ENCODE measurements around the gene SRP9.
"Not testable (repeated sequence)": the region's sequence is repeated elsewhere in the genome, so short reads cannot be mapped to it uniquely, and the experiment has no call there.

The SRP9 gene

DNA sequence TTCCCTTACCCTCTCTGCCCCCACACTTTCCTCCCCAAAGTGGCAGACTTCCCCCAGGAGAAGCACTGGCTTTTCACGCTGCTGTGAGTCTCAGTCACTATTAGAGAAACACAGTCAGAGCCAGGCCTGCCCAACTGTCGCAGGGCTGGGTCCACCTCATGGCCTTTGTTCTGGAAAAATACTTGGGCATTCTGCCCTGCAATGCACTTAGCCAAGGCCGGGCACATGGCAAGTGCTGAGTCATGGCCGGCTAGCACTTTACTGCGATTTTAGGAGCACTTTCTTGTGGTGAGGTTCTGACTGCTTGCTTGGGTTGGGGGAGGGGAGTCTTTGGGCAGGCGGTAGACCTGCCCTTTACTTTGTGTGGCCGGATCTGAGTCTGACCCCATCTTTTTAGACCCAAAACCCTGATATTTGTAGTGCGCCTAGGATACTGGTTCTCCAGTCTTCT, 40.0 kb downstream of the SRP9 start:
- no peak for DNase-seq

DNA sequence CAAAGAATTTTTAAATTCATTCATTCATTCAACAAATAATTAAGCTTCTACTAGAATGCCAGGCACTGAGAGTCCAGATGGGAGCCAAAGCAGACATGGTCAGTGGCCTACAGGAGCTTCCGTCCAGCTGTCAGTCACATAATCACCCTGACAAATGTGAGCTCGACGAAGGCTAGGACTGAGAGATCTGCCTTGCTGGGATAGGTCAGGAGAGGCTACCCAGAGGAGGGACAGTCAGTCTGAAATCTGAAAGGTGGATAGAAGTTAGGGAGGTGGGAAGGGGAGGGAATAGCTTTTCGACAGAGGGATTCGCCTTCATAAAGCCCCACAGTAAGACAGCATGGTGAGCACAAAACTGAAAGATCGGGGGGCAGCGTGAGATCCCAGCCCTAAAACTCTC, 40.6 kb downstream of the SRP9 start:
- DNase-seq = no peak

DNA sequence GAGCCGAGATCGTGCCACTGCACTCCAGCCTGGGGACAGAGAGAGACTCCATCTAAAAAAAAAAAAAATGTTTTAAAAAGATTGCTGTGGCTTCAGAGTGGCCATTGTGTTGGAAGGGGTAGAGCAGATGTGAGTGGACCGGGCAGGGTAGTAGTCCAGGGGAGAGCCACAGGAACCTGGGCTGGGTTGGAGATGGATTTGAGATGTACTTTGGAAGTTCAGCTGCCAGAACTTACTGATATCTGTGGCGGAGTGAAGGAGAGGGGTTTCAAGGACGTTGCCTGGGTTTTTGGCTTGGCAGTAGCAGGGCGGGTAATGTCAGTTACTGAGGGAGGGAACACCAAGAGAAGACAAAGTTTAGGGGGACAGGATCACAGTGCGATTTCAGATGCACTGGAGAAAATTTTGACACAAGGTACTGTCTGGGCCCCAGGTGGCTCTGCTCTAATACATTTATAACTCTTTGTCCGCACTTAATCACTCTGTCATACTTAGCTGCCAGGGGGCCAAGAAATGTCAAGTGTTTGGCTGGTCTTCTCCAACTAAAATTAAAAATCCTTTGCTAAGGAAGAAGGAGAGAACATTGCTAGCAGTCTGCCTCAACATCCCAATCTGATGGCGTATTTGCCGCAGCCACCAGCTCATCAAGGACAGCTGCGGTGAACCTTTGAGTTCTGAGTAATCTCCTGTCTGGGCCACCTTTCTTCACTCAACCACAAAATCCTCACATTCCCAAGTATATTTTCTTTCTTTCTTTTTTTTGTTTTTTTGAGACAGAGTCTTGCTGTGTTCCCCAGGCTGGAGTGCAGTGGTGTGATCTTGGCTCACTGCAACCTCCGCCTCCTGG, 41.9 kb downstream of the SRP9 start:
- DNase-seq = no peak

DNA sequence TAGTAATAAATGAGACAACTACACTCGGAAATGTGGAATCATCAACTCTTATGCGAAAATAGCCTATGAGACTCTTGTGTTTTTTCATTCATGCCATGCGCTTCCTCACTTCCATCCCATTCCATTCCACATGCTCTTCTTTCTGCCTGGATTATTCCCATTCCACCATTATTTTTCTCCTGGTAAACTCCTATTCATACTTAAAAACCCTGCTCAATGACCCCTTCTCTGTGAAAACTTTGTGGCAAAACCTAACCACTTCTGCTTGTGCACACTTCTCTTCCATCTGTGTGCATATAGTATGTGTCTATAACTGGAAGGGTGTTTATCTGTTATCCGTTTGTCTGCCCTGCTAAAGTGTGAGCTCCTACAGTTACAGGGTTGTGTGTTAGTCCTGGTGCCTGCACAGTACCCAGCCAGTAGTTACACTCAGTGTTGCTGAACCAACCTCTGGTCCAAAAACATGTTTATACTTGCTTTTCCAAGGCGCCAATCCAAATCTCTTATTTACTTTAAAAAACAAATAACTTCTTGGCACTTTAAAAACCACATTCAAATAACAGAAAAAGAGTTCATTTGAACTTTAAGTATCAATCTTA, 43.0 kb downstream of the SRP9 start:
- no peak for DNase-seq

DNA sequence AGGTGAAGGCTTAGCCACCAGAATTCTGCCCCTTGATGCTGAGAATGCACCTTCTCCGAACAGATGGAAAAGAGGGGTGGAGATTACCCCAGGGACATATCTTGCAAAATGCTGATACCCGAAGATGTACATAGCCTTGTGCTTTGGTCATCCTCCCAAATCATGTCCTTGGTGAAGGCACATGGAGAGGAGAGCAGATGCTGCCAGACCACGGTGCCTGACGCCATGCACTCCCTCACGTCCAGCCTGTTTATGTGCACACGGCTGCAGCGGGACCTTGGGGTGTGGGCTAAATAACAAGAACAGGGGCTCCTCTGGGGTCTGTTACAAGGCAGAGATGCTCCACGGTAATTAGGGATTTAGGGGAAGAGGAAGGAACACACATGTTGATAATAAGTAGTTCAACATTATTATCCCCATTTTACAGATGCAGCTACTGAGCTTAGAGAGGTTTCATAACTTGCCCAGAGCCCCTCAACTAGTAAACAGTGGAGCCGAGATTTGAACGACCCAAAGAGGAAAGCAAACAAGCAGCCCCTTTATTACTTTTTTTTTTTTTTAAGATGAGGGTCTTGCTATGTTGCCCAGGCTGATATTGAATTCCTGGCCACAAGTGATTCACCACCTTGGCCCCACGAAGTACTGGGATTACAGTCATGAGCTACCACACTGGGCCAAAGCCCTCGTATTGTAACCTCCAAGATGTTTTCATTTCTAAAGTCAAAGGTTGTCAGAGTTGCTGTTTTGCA, 45.2 kb downstream of the SRP9 start:
- no peak for DNase-seq

DNA sequence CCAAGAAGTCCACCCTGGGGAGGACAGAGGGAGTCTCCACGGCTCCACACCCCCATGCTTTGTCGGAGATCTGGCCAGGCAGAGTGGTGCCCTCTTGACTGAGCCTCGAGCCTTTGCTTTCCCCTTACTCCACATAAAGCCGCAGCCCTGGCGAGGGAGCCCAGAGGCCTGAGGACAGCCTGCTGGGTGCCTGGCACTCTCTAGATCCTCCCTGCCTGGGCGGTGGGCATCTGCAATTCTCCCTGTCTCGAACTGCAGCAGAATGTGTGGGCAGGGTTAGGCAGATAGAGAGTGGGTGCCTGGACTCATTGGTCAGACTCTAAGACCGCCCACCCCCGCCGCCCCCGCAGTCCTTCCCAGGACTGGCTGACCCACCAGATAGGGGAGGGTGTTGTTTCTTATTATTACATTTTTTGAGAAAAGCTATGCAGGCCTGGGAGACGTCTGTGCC, 46.2 kb downstream of the SRP9 start:
- no peak for DNase-seq

DNA sequence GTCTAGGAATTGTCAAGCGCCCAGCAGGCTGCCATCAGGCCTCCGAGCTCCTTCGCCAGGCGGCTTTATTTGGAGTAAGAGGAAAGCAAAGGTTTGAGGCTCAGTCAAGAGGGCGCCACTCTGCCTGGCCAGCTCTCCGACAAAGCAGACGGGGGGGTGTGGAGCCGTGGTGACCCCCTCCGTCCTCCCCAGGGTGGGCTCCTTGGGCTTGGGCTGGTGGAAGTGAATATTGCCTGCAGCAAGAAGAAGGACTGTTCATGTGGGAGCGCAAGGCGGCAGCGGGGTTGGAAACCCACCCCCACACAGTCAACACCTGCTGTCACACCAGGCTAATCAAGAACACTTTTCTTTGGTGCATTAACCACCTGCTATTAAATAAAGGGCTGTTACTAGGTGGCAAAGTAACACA, 46.9 kb downstream of the SRP9 start:
- no peak for DNase-seq

DNA sequence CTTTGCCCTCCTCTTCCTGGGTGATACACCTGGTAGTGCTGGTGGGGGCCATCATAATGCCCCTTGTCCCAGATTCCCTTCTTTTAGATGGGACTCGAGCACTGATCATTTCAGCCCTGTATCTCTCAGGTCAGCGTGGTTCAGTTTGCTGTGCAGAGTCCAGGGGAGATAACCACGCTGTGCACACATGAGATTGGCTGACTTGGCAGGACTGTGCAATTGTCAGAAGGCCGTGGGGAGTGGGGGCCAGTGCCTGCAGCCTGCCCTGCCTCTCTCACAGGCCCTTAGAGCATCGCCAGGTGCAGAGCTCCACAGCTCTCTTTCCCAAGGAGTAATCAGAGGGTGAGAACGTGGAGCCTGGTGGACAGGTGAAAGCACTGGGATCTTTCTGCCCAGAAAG, 47.5 kb downstream of the SRP9 start:
- no peak for DNase-seq

DNA sequence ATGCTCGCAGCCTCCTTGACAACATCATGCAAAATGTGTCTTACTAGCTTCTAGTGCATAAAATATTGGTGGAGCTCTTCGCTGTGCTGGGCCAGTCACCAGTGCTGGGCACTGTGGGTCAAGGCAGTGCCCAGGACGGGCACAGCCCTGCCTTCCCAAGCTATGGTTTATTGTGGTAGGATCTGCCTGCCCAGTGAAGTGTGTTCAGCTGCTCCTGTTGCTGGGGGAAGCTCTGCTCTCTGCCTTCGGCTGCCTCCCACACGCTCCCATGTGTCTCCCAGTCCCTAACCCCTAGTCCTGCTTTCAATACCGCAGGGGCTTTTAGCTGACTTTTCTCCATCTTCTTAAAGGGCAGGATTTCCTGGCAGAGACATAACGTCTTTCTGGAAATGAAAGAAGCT, 48.0 kb downstream of the SRP9 start:
- DNase-seq = no peak

DNA sequence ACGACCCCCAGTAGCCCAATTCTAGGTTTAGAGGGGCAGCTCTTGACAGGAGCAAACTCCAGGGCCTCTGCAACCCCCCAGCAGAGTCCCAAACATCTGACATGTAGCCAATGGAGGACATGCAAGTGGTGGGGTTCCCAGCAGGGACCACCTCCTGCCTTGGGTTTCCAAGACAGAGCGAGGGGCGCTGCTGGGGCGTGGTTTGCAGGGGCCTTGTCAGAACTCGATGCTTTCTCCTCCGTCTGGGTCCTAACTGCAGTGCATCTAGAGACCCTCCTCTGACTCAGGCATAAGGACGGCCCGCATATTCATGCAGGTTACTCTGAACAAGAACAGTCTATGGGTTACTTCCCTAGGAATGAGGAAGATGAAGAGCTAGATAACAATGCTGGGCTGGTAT, 49.5 kb downstream of the SRP9 start:
- no peak for DNase-seq

DNA sequence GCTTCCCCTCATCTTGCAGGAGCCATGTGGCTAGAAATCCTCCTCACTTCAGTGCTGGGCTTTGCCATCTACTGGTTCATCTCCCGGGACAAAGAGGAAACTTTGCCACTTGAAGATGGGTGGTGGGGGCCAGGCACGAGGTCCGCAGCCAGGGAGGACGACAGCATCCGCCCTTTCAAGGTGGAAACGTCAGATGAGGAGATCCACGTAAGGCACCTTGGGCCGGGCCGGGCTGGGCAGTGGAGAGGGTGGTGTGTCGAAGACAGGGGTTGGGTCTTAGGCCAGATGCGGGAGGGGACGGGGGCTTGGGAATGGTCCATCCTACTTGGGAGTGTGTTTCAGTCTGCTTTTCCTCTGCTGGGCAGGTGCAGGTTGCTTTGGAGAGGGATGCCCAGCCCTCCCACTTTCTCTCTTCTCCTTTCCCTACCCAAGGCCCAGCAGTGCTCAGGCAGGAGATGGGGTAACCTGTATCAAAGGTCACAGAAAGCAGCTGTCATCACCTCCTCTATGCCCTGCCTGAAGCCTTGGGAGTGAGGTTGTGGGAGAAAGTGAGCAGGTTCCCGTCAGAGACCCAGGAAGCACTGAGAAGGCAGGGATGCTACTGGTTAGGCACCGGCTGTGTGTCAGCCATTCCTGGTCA, 51.2 kb downstream of the SRP9 start:
- no peak for DNase-seq

DNA sequence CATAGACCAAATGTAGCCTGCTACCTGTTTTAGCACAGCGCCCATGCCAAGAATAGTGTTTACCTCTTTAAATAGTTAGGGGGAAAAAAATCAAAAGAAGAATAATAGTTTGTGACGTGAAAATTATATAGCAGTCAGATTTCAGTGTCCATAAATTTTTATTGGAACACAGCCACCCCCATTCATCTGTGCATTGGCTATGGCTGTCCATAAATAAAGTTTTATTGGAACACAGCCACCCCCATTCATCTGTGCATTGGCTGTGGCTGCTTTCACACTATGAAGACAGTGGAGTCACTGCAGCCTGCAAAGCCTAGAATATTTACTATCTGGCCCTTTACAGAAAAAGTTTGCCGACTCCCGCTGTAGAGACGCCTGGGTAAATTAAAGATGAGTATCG, 53.2 kb downstream of the SRP9 start:
- DNase-seq = no peak

DNA sequence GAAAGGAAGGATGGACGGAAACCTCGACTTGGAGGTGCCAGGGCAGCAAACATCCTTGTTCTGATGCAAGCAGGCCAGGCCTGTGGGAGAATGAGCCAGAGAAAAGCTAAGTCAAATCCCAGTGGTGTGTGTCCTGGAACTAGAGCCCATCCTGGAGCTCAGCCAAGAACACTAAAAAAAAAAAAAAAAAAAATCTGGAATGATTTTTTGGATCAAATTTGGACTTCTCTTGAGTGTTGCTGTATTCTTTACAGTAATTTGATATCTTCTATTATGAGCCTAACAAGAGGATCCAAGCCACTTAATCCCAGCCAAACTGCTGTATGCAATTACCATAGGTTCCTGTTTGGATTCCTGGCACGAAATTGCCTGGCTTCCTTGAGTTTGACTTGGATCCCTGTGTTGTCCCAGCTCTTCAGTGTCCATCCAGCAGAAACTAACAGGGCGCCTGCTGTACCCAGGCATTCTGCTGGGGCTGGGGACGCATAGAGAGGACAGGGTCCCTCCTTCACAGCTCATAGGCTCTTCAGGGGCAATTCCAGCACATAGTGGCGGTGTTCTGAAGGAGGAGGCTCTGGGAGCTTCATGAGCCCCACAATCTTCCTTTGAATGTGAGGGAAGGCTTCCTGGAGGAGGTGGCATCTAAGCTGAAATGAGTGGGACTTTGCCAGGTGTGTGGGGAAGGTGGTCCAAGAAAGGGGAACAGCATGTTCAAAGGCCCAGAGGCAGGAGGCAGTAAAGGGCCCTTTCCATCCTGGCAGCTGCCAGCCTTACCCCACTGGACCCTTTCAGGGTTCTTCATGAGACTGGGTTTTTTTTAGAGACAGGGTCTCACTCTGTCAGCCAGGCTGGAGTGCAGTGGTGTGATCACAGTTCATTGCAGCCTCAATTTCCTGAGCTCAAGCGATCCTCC, 57.0 kb downstream of the SRP9 start:
- no peak for DNase-seq

DNA sequence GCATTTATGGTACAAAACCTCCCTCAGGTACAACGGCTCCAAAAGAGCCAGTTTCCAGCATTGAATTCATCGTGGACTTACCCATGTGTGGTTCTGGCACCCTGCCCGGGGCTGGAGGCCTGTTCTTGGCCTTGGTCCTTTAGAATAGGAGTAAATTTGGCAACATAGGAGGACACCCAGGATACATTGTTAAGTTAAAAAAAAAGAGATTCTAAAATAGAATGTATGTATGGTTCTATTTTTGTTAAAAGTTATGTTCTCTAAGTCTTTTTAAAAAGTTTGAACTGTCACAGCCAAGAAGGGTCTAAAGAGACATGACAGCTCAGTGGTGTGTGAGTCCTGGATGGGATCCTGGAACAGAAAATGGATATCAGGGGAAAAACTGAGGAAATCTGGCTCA, 58.2 kb downstream of the SRP9 start:
- DNase-seq = no peak

DNA sequence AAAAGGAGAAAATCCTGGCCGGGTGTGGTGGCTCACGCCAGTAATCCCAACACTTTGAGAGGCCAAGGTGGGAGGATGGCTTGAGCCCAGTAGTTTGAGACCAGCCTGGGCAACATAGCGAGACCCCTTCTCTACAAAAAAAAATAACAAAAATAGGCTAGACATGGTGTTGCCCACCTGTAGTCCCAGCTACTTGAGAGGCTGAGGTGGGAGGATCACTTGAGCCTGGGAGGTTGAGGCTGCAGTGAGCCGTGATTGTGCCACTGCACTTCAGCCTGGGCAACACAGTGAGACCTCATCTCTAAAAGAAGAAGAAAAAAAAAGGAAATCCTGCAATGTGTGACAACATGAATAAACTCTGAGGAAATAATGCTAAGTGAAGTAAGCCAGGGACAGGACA, 58.7 kb downstream of the SRP9 start:
- DNase-seq = not testable (repeated sequence)

DNA sequence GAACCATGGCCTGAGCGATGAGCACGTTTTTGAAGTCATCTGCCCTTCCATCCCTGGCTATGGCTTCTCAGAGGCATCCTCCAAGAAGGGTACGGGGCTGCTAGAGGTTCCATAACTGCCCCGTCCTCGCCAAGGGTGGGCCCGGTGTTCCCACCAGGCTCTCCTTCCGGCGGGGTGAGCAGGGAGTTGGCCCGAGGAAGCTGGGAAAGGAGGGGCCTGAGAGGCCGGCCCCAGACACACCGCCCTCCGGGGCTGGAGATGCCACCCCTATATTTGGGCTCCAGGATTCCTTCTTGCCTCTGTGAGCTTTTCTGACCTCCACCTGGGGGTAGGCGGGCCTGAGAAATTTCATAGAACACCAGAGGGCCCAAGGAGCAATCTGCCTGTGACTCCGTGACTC, 61.2 kb downstream of the SRP9 start:
- no peak for DNase-seq

Data from CD4-positive, alpha-beta T cell treated with Interleukin-6 for 4 hours (primary cell).